ENCODE data around the gene CPM. TPM values are rescaled to one million over a fixed set of nuclear protein-coding genes. Genes with fewer than 3 reads are reported as not detected.
"Not testable (repeated sequence)": the region's sequence is repeated elsewhere in the genome, so short reads cannot be mapped to it uniquely, and the experiment has no call there.

CPM gene
- total RNA-seq, 1 donor, result 17.1 TPM

- H3K4me3 ChIP-seq (ENCODE audit: low read depth, low read length), result no peak overlapping the region
- no peak for TF ChIP-seq CTCF (IDR thresholded peaks at IDR 0.05; ENCODE audit: insufficient read depth, low read length)
- DNase-seq (ENCODE audit: low read depth), result no peak
Measured at GRCh38 chr12:68842784-68843567, 90.0 kb downstream of the CPM start.

GRCh38 chr12:68842123-68842522, 90.8 kb downstream of the CPM start:
- no peak for TF ChIP-seq CTCF (IDR thresholded peaks at IDR 0.05; ENCODE audit: insufficient read depth, low read length)
- no peak for DNase-seq (ENCODE audit: low read depth)
- H3K4me3 ChIP-seq (ENCODE audit: low read depth, low read length), result no peak overlapping the region

- TF ChIP-seq CTCF (IDR thresholded peaks at IDR 0.05; ENCODE audit: insufficient read depth, low read length), result no peak
- DNase-seq (ENCODE audit: low read depth), result no peak
- H3K4me3 ChIP-seq (ENCODE audit: low read depth, low read length), result no peak overlapping the region
Measured at GRCh38 chr12:68841717-68842116, 91.3 kb downstream of the CPM start.

- not testable (repeated sequence) for H3K4me3 ChIP-seq (ENCODE audit: low read depth, low read length)
Measured at GRCh38 chr12:68841175-68841574, 91.8 kb downstream of the CPM start.

GRCh38 chr12:68839183-68840147, 93.5 kb downstream of the CPM start:
- H3K4me3 ChIP-seq (ENCODE audit: low read depth, low read length), result no peak overlapping the region
- peak; percentile 51 for DNase-seq (ENCODE audit: low read depth)
- no peak for TF ChIP-seq CTCF (IDR thresholded peaks at IDR 0.05; ENCODE audit: insufficient read depth, low read length)

More at GRCh38 chr12:68841175-68841574, 91.8 kb downstream of the CPM start:
- DNase-seq (ENCODE audit: low read depth), result not testable (repeated sequence)

- no peak for TF ChIP-seq CTCF (IDR thresholded peaks at IDR 0.05; ENCODE audit: insufficient read depth, low read length)
- no peak overlapping the region for H3K4me3 ChIP-seq (ENCODE audit: low read depth, low read length)
- no peak for DNase-seq (ENCODE audit: low read depth)
Measured at GRCh38 chr12:68838046-68838886, 94.7 kb downstream of the CPM start.
